ENCODE data around the gene KCTD4. TPM values are rescaled to one million over a fixed set of nuclear protein-coding genes. Genes with fewer than 3 reads are reported as not detected.

The KCTD4 gene
- total RNA-seq, 2 experiments from 2014 or later: not detected

- peaks cover 12% of the 10 kb centered on the region for H3K36me3 Mint-ChIP-seq (ENCODE audit: low read depth)
These were observed 17.8 kb upstream of the KCTD4 start for GRCh38 chr13:45218689-45219088.

GRCh38 chr13:45216193-45216592 lies 15.3 kb upstream of the KCTD4 start:
- Mint-ChIP-seq H3K4me1 (ENCODE audit: low read depth) (peaks cover 24% of the 10 kb centered on the region), H3K9me3 (no peaks in the 10 kb centered on the region), H3K4me3 (no peak overlapping the region), H3K27ac (no peak overlapping the region), H3K36me3 (ENCODE audit: low read depth) (peaks cover 17% of the 10 kb centered on the region), H3K27me3 (no peaks in the 10 kb centered on the region)
- no peak for TF ChIP-seq CTCF (IDR thresholded peaks at IDR 0.05)
- DNase-seq (no peak), ATAC-seq (no peak)
- intact Hi-C loops (cut with micrococcal nuclease): no loop called here
- CTCF ChIA-PET: interaction anchor here (0.9 kb wide), 1 partner anchor 12 kb away, joined by 3 read pairs; no protein-coding TSS in a partner anchor
- POLR2A ChIA-PET: no interaction called here

More at GRCh38 chr13:45218689-45219088, 17.8 kb upstream of the KCTD4 start:
- TF ChIP-seq CTCF (IDR thresholded peaks at IDR 0.05): no peak
- POLR2A ChIA-PET: interaction anchor here (0.9 kb wide), 1 partner anchor 11 kb away, joined by 4 read pairs; no protein-coding TSS in a partner anchor
- CTCF ChIA-PET: no interaction called here
- ATAC-seq: no peak
- no peaks in the 10 kb centered on the region for H3K9me3 Mint-ChIP-seq
- H3K4me3 Mint-ChIP-seq: no peak overlapping the region
- H3K4me1 Mint-ChIP-seq (ENCODE audit: low read depth): peaks cover 22% of the 10 kb centered on the region
- no peaks in the 10 kb centered on the region for H3K27me3 Mint-ChIP-seq
- H3K27ac Mint-ChIP-seq: no peak overlapping the region
- no peak for DNase-seq
- intact Hi-C loops (cut with micrococcal nuclease): no loop called here

GRCh38 chr13:45215392-45216077 lies 14.7 kb upstream of the KCTD4 start:
- ChIA-PET POLR2A (no interaction called here), CTCF (interaction anchor here (0.9 kb wide), 1 partner anchor 13 kb away, joined by 3 read pairs; no protein-coding TSS in a partner anchor)
- H3K4me1 Mint-ChIP-seq (ENCODE audit: low read depth): peaks cover 24% of the 10 kb centered on the region
- H3K36me3 Mint-ChIP-seq (ENCODE audit: low read depth): peaks cover 20% of the 10 kb centered on the region
- no peak overlapping the region for H3K27ac Mint-ChIP-seq
- DNase-seq (no peak), ATAC-seq (no peak)
- H3K4me3 Mint-ChIP-seq: no peak overlapping the region
- TF ChIP-seq CTCF (IDR thresholded peaks at IDR 0.05): no peak
- no peaks in the 10 kb centered on the region for H3K9me3 Mint-ChIP-seq
- H3K27me3 Mint-ChIP-seq: no peaks in the 10 kb centered on the region
- intact Hi-C loops (cut with micrococcal nuclease): no loop called here

- ChIA-PET CTCF (interaction anchor here (1.2 kb wide), 1 partner anchor 163 kb away, joined by 3 read pairs; no protein-coding TSS in a partner anchor), POLR2A (no interaction called here)
- Mint-ChIP-seq H3K9me3 (no peaks in the 10 kb centered on the region), H3K27ac (no peak overlapping the region), H3K4me3 (no peak overlapping the region), H3K27me3 (no peaks in the 10 kb centered on the region), H3K4me1 (ENCODE audit: low read depth) (peaks cover 28% of the 10 kb centered on the region), H3K36me3 (ENCODE audit: low read depth) (peaks cover 32% of the 10 kb centered on the region)
- ATAC-seq: no peak
- TF ChIP-seq CTCF (IDR thresholded peaks at IDR 0.05): no peak
- no peak for DNase-seq
- intact Hi-C loops (cut with micrococcal nuclease): no loop called here
These were observed 8.4 kb upstream of the KCTD4 start for GRCh38 chr13:45209229-45209628.

- Mint-ChIP-seq H3K4me3 (no peak overlapping the region), H3K4me1 (ENCODE audit: low read depth) (peaks cover 31% of the 10 kb centered on the region), H3K9me3 (no peaks in the 10 kb centered on the region), H3K27ac (no peak overlapping the region), H3K36me3 (ENCODE audit: low read depth) (peaks cover 28% of the 10 kb centered on the region), H3K27me3 (no peaks in the 10 kb centered on the region)
- intact Hi-C loops (cut with micrococcal nuclease): no loop called here
- no peak for ATAC-seq
- DNase-seq: no peak
- ChIA-PET POLR2A (no interaction called here), CTCF (interaction anchor here (0.6 to 1.6 kb wide), 3 partner anchors 16 to 161 kb away, joined by 3 to 5 read pairs (median 3); no protein-coding TSS in a partner anchor)
- no peak for TF ChIP-seq CTCF (IDR thresholded peaks at IDR 0.05)
These were observed 7.3 kb upstream of the KCTD4 start for GRCh38 chr13:45208132-45208531.
